ENCODE measurements around the gene ARID1B. TPM values are rescaled to one million over a fixed set of nuclear protein-coding genes. Genes with fewer than 3 reads are reported as not detected.
A peak's percentile ranks its signal among the peaks of the same experiment; 100 is the strongest.

Gene ARID1B
- total RNA-seq, 1 donor from 2014 or later = 75.4 TPM

GRCh38 chr6:157227202-157228166 lies 450.3 kb downstream of the ARID1B start:
- no peaks in the 10 kb centered on the region for H4K20me1 ChIP-seq (ENCODE audit: insufficient read depth, low read length)
- H3K4me1 ChIP-seq (ENCODE audit: insufficient read depth, low read length) = peaks cover 3% of the 10 kb centered on the region
- no peak overlapping the region for H3K4me3 ChIP-seq (ENCODE audit: insufficient read depth, low read depth, low read length)
- no peaks in the 10 kb centered on the region for H3K9me3 ChIP-seq (ENCODE audit: insufficient read depth, low read depth, low read length)
- peak; percentile 29 for FAIRE-seq
- H3K9me3 Mint-ChIP-seq (ENCODE audit: unreplicated experiment) = peaks cover 1% of the 10 kb centered on the region
- H3K4me2 ChIP-seq (ENCODE audit: low read length) = no peak overlapping the region
- no peak overlapping the region for H3K27ac ChIP-seq (ENCODE audit: low read depth, low read length)
- no peak overlapping the region for H2AFZ ChIP-seq (ENCODE audit: low read depth, low read length)
- H3K27me3 ChIP-seq (ENCODE audit: insufficient read depth, low read length) = no peaks in the 10 kb centered on the region
- H3K36me3 Mint-ChIP-seq (ENCODE audit: low read depth, unreplicated experiment) = peaks cover 15% of the 10 kb centered on the region
- no peaks in the 10 kb centered on the region for H3K36me3 ChIP-seq (ENCODE audit: insufficient read depth, low read length)
- H3K27me3 Mint-ChIP-seq (ENCODE audit: low read depth, unreplicated experiment) = peaks cover 11% of the 10 kb centered on the region
- no peak overlapping the region for H3K9ac ChIP-seq (ENCODE audit: low read length)
- no peaks in the 10 kb centered on the region for H3K79me2 ChIP-seq (ENCODE audit: insufficient read depth, low read length)
- H3K4me1 Mint-ChIP-seq (ENCODE audit: low read depth, unreplicated experiment) = peaks cover 8% of the 10 kb centered on the region
- DNase-seq (ENCODE audit: low read depth) = no peak
- no peak overlapping the region for H3K27ac Mint-ChIP-seq (ENCODE audit: unreplicated experiment)
- peak; percentile 16 for TF ChIP-seq CTCF (IDR thresholded peaks at IDR 0.05; ENCODE audit: insufficient read depth, low read depth, low read length)
- no peak for TF ChIP-seq EZH2 (IDR thresholded peaks at IDR 0.05; ENCODE audit: insufficient read depth, low read length)
- H3K4me3 Mint-ChIP-seq (ENCODE audit: unreplicated experiment) = no peak overlapping the region

- no peak overlapping the region for H3K4me3 Mint-ChIP-seq (ENCODE audit: unreplicated experiment)
- H2AFZ ChIP-seq (ENCODE audit: low read depth, low read length) = no peak overlapping the region
- H3K4me1 Mint-ChIP-seq (ENCODE audit: low read depth, unreplicated experiment) = peaks cover 3% of the 10 kb centered on the region
- FAIRE-seq = no peak
- peaks cover 15% of the 10 kb centered on the region for H3K36me3 Mint-ChIP-seq (ENCODE audit: low read depth, unreplicated experiment)
- H3K9me3 ChIP-seq (ENCODE audit: insufficient read depth, low read depth, low read length) = no peaks in the 10 kb centered on the region
- no peak for DNase-seq (ENCODE audit: low read depth)
- no peak overlapping the region for H3K9ac ChIP-seq (ENCODE audit: low read length)
- no peak overlapping the region for H3K27ac ChIP-seq (ENCODE audit: low read depth, low read length)
- no peak overlapping the region for H3K4me3 ChIP-seq (ENCODE audit: insufficient read depth, low read depth, low read length)
- H3K79me2 ChIP-seq (ENCODE audit: insufficient read depth, low read length) = no peaks in the 10 kb centered on the region
- H3K4me1 ChIP-seq (ENCODE audit: insufficient read depth, low read length) = no peaks in the 10 kb centered on the region
- H3K36me3 ChIP-seq (ENCODE audit: insufficient read depth, low read length) = no peaks in the 10 kb centered on the region
- H3K27me3 ChIP-seq (ENCODE audit: insufficient read depth, low read length) = no peaks in the 10 kb centered on the region
- H3K4me2 ChIP-seq (ENCODE audit: low read length) = no peak overlapping the region
- H4K20me1 ChIP-seq (ENCODE audit: insufficient read depth, low read length) = no peaks in the 10 kb centered on the region
- H3K9me3 Mint-ChIP-seq (ENCODE audit: unreplicated experiment) = peaks cover 1% of the 10 kb centered on the region
- no peak for TF ChIP-seq EZH2 (IDR thresholded peaks at IDR 0.05; ENCODE audit: insufficient read depth, low read length)
- no peak for TF ChIP-seq CTCF (IDR thresholded peaks at IDR 0.05; ENCODE audit: insufficient read depth, low read depth, low read length)
- H3K27ac Mint-ChIP-seq (ENCODE audit: unreplicated experiment) = peak overlapping the region; percentile 10
- peaks cover 22% of the 10 kb centered on the region for H3K27me3 Mint-ChIP-seq (ENCODE audit: low read depth, unreplicated experiment)
Observed at GRCh38 chr6:157228426-157229131, 451.4 kb downstream of the ARID1B start.

Data from astrocyte (in vitro differentiated cells and primary cell).